ENCODE measurements around the gene GNAQ. TPM values are rescaled to one million over a fixed set of nuclear protein-coding genes. Genes with fewer than 3 reads are reported as not detected.

The GNAQ gene
- total RNA-seq, 2 experiments from 2014 or later: 17.8 to 18.1 TPM

DNA sequence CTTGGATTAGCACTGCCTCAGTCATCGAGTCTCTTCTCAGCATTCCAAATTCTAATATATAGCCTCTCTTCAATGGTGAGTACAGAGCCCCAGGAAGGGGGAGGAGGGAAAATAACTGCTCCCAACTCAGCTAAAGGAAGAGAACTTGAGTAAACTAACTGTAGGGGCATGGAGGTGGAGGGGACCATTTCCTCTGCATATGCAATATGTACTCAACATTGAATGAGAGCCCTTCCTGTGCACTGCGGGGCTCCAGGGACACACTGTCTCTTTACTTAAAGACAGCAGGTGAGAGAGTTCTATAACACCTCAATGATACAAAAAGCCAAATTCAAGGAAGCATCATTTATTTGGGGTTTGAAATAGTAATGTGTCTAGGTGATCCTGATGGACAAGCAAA is 75.1 kb downstream of the GNAQ start:
- Mint-ChIP-seq H3K4me3 (no peak overlapping the region), H3K36me3 (ENCODE audit: low read depth) (no peaks in the 10 kb centered on the region), H3K27me3 (no peaks in the 10 kb centered on the region), H3K27ac (no peak overlapping the region), H3K4me1 (ENCODE audit: low read depth) (peaks cover 50% of the 10 kb centered on the region), H3K9me3 (no peaks in the 10 kb centered on the region)
- intact Hi-C loops (cut with micrococcal nuclease): no loop called here
- no peak for ATAC-seq
- POLR2A ChIA-PET: no interaction called here
- DNase-seq: no peak
- TF ChIP-seq, protein P1, sequence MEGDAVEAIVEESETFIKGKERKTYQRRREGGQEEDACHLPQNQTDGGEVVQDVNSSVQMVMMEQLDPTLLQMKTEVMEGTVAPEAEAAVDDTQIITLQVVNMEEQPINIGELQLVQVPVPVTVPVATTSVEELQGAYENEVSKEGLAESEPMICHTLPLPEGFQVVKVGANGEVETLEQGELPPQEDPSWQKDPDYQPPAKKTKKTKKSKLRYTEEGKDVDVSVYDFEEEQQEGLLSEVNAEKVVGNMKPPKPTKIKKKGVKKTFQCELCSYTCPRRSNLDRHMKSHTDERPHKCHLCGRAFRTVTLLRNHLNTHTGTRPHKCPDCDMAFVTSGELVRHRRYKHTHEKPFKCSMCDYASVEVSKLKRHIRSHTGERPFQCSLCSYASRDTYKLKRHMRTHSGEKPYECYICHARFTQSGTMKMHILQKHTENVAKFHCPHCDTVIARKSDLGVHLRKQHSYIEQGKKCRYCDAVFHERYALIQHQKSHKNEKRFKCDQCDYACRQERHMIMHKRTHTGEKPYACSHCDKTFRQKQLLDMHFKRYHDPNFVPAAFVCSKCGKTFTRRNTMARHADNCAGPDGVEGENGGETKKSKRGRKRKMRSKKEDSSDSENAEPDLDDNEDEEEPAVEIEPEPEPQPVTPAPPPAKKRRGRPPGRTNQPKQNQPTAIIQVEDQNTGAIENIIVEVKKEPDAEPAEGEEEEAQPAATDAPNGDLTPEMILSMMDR (IDR thresholded peaks at IDR 0.05): no peak
- CTCF ChIA-PET: no interaction called here

DNA sequence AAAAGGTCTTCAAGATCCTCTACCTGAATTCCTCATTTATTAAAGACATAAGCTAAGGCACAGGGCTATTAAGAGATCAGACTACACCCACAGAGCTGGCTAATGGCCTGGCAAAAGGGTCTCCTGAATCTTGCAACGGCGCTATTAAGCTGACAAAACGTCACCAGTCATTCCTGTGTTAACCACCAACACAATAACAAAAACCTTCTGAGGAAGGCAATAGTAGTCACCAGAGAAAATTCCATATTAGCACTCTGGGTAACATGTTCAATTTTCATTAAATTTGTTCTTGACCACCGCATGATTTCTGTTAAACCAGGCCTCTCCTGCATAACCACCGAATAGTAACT is 77.0 kb downstream of the GNAQ start:
- H3K27me3 Mint-ChIP-seq: no peaks in the 10 kb centered on the region
- CTCF ChIA-PET: interaction anchor here (1.1 kb wide), 1 partner anchor 81 kb away, joined by 3 read pairs; no protein-coding TSS in a partner anchor
- TF ChIP-seq, protein P1 (IDR thresholded peaks at IDR 0.05): no peak
- no peaks in the 10 kb centered on the region for H3K9me3 Mint-ChIP-seq
- no peaks in the 10 kb centered on the region for H3K36me3 Mint-ChIP-seq (ENCODE audit: low read depth)
- no peak for ATAC-seq
- POLR2A ChIA-PET: interaction anchor here (0.7 kb wide), 1 partner anchor 274 kb away, joined by 3 read pairs; no protein-coding TSS in a partner anchor
- H3K27ac Mint-ChIP-seq: no peak overlapping the region
- intact Hi-C loops (cut with micrococcal nuclease): no loop called here
- peaks cover 43% of the 10 kb centered on the region for H3K4me1 Mint-ChIP-seq (ENCODE audit: low read depth)
- no peak overlapping the region for H3K4me3 Mint-ChIP-seq
- no peak for DNase-seq

DNA sequence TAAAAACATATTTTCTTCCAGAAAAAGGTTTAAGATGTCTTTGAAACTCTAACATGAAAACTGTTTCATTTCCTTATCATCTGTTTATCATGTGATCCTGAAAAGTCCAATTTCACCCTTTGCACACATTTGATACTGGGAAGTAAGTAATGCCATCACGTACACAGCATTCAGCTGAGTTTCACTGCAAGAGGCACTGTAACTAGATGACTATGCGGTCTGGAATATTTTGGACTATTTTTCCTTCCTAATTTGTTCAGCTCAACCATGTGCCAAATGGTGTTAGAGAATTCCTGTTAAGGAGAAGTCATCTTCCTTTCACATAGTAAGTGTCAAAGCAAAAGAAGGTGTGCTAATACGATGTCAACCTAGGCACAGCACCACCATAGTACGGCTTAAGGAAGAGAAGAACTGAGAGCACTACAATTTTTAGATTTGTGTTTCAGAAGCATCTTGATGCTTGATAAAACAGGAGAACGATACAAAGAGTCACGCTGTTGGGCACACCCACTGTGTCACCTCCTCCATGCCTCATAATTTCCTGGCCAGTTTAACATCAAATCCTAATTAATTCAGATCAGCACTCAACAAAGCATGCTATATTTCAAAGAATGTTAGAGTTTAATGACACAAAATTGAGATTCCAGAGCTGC is 77.5 kb downstream of the GNAQ start:
- Mint-ChIP-seq H3K27me3 (no peaks in the 10 kb centered on the region), H3K9me3 (no peaks in the 10 kb centered on the region), H3K4me3 (no peak overlapping the region), H3K27ac (no peak overlapping the region), H3K4me1 (ENCODE audit: low read depth) (peaks cover 43% of the 10 kb centered on the region), H3K36me3 (ENCODE audit: low read depth) (no peaks in the 10 kb centered on the region)
- ChIA-PET POLR2A (interaction anchor here (0.7 kb wide), 1 partner anchor 275 kb away, joined by 3 read pairs; no protein-coding TSS in a partner anchor), CTCF (interaction anchor here (1.1 kb wide), 1 partner anchor 81 kb away, joined by 3 read pairs; no protein-coding TSS in a partner anchor)
- ATAC-seq (no peak), DNase-seq (no peak)
- intact Hi-C loops (cut with micrococcal nuclease): no loop called here
- TF ChIP-seq, protein P1 (IDR thresholded peaks at IDR 0.05): no peak

DNA sequence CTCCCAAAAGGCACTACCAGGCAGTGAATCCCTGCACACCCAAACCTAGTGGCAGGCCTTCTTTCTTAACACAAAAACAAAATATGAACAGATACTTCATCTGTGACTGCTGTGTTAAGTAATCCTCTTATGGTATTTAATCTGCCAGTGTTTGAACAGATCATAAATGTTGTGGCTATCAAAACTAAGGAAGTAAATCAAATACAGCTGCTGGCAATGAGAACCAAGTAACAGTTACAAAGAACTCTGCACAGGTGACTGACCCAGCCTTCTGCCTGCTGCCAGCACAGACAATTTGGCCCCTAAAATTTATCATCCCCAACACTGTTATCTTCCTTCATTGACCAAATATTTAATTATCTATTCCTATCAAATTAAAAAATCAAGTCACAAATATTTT is 78.0 kb downstream of the GNAQ start:
- H3K9me3 Mint-ChIP-seq: no peaks in the 10 kb centered on the region

More for the DNA sequence above, 78.0 kb downstream of the GNAQ start:
- Mint-ChIP-seq H3K4me3 (no peak overlapping the region), H3K27ac (no peak overlapping the region), H3K36me3 (ENCODE audit: low read depth) (no peaks in the 10 kb centered on the region), H3K27me3 (no peaks in the 10 kb centered on the region), H3K4me1 (ENCODE audit: low read depth) (peaks cover 38% of the 10 kb centered on the region)
- intact Hi-C loops (cut with micrococcal nuclease): no loop called here
- TF ChIP-seq, protein P1 (IDR thresholded peaks at IDR 0.05): no peak
- no peak for DNase-seq
- ChIA-PET POLR2A (no interaction called here), CTCF (interaction anchor here (1.1 to 2.3 kb wide), 2 partner anchors 82 kb away, joined by 3 to 8 read pairs; no protein-coding TSS in a partner anchor)
- no peak for ATAC-seq

Measured in activated CD8-positive, alpha-beta T cell treated with anti-CD3 and anti-CD28 coated beads for 36 hours (primary cell).